GM12878 (cell line): ENCODE results near the gene FIBCD1. TPM values are rescaled to one million over a fixed set of nuclear protein-coding genes. Genes with fewer than 3 reads are reported as not detected.

Experiments
- ATAC-seq: fragments of 200-7000 bp; cut with Tn5 transposase; 3 replicates; pipeline ENCODE4 v1.9.1; 2020; ENCODE audit warnings: mild to moderate bottlenecking, moderate library complexity
- BruUV-seq: library from RNA; stranded (reverse); fragments of 400-500 nt; replicated peaks from 2 replicates; lab custom pipeline; 2021; lab: Mats Ljungman, UMichigan
- CTCF ChIA-PET: fragments of 300-600 bp; sonication (Branson Sonifier 250); formaldehyde crosslinking; extraction: SDS; loops from one replicate; lab custom pipeline; 2021; ENCODE audit warnings: inconsistent platforms; lab: Yijun Ruan, JAX
- POLR2A ChIA-PET: fragments of 350-600 bp; formaldehyde crosslinking; extraction: SDS; loops from one replicate; lab custom pipeline; 2021; ENCODE audit warnings: inconsistent platforms; lab: Charles Lee
- RAD21 ChIA-PET: fragments of 300-600 bp; sonication (Branson Sonifier 250); formaldehyde crosslinking; loops from one replicate; lab custom pipeline; 2023; ENCODE audit warnings: antibody characterized with exemption; ENCODE audit not compliant: unreplicated experiment; lab: Charles Lee
- SMC1A ChIA-PET: fragments of 300-600 bp; sonication (Branson Sonifier 250); formaldehyde crosslinking; loops from one replicate; lab custom pipeline; 2023; ENCODE audit not compliant: unreplicated experiment, uncharacterized antibody; lab: Charles Lee
- DNase-seq: peaks from one replicate; pipeline ENCODE4 v3.0.0-alpha.2; 2011; ENCODE audit warnings: low read depth, low spot score
- FAIRE-seq: peaks from 3 replicates; lab custom pipeline; 2011; peaks lifted over from hg19 to GRCh38; lab: Jason Lieb, UNC
- H2AFZ ChIP-seq: 2 replicates; pipeline ENCODE4 v1.6.0; 2011; ENCODE audit warnings: low read depth, low read length, control low read depth; ENCODE audit not compliant: control insufficient read depth
- H3K27ac ChIP-seq: 2 replicates; pipeline ENCODE4 v1.5.1; 2011; ENCODE audit warnings: control low read depth; ENCODE audit not compliant: control insufficient read depth, insufficient read depth
- H3K27me3 ChIP-seq, 2 experiments: replicated peaks in 1 of 2; 2 replicates each; pipeline versions ENCODE4 v1.6.0 to v1.6.1; 2011; ENCODE audit warnings: low read length in 1 of 2; ENCODE audit not compliant: control insufficient read depth in 2 of 2, insufficient read depth in 2 of 2
- H3K36me3 ChIP-seq, 2 experiments: 2 replicates each; pipeline ENCODE4 v1.5.1; 2011; ENCODE audit warnings: low read length in 1 of 2; ENCODE audit not compliant: control insufficient read depth in 2 of 2, insufficient read depth in 2 of 2
- H3K4me1 ChIP-seq: 2 replicates; pipeline ENCODE4 v1.6.1; 2011; ENCODE audit warnings: mild to moderate bottlenecking, low read length, moderate library complexity, mixed read lengths; ENCODE audit not compliant: control insufficient read depth, insufficient read depth
- H3K4me2 ChIP-seq: 2 replicates; pipeline ENCODE4 v1.6.0; 2011; ENCODE audit warnings: control low read depth; ENCODE audit not compliant: control insufficient read depth, insufficient read depth
- H3K4me3 ChIP-seq: fragments of 200-600 bp; sonication (generic); 2 replicates; pipeline ENCODE4 v1.5.1; 2016
- H3K79me2 ChIP-seq: 2 replicates; pipeline ENCODE4 v1.6.0; 2011; ENCODE audit warnings: low read length; ENCODE audit not compliant: control insufficient read depth, insufficient read depth
- H3K9ac ChIP-seq: 2 replicates; pipeline ENCODE4 v1.8.0; 2011; ENCODE audit warnings: low read length, control low read depth, mixed read lengths; ENCODE audit not compliant: control insufficient read depth, insufficient read depth
- H3K9me3 ChIP-seq: replicated peaks from 3 replicates; pipeline ENCODE4 v1.5.1; 2011; ENCODE audit warnings: mild to moderate bottlenecking, low read length; ENCODE audit not compliant: control insufficient read depth, insufficient read depth
- H4K20me1 ChIP-seq: 2 replicates; pipeline ENCODE4 v1.6.0; 2011; ENCODE audit not compliant: control insufficient read depth, insufficient read depth
- EGR1 ChIP-seq, 2 experiments: IDR thresholded peaks; 1 replicate in 1 of 2; 2 replicates in 1 of 2; pipeline ENCODE4 v1.6.1; 2011 to 2012; ENCODE audit warnings: low read depth in 2 of 2, low read length in 2 of 2, borderline replicate concordance in 1 of 2, mild to moderate bottlenecking in 1 of 2, moderate library complexity in 1 of 2
- FOXK2 ChIP-seq: fragments of 450-650 bp; IDR thresholded peaks from 2 replicates; pipeline ENCODE4 v1.6.1; 2017; ENCODE audit warnings: mild to moderate bottlenecking, moderate library complexity
- NFIC ChIP-seq: IDR thresholded peaks from 2 replicates; pipeline ENCODE4 v1.6.1; 2012; ENCODE audit warnings: low read depth, mild to moderate bottlenecking, inconsistent platforms, low read length, moderate library complexity
- RAD21 ChIP-seq: IDR thresholded peaks from 2 replicates; pipeline ENCODE4 v1.6.1; 2011; ENCODE audit warnings: mild to moderate bottlenecking, low read depth, low read length, moderate library complexity; ENCODE audit not compliant: insufficient read depth
- ZNF384 ChIP-seq: IDR thresholded peaks from 2 replicates; pipeline ENCODE4 v1.6.1; 2012; ENCODE audit warnings: low read depth, mild to moderate bottlenecking, low read length, improper control_type of control experiment, borderline replicate concordance
- WGBS: methylation state at CpG from one replicate; pipeline ENCODE4 v1.1.6; 2016; ENCODE audit warnings: low lambda C conversion rate; ENCODE audit not compliant: insufficient replicate concordance, insufficient coverage; ENCODE audit errors: missing lambda C conversion rate; 5-methylcytosine and 5-hydroxymethylcytosine counted together
- in situ Hi-C: fragments of 300-500 bp; cut with MboI; formaldehyde crosslinking; loops from 9 replicates; pipeline ENCODE4 v1.14.3; 2018; ENCODE audit warnings: mixed read lengths
- intact Hi-C: fragments of 100-400 bp; cut with micrococcal nuclease; formaldehyde crosslinking; loops from one replicate; pipeline ENCODE4 v1.14.2; 2022; ENCODE audit not compliant: unreplicated experiment
- polyA plus RNA-seq, 11 experiments: library from polyadenylated mRNA; depleted of rRNA in 4 of 11; unstranded in 6 of 11; stranded (reverse) in 5 of 11; fragments of >200 nt; fragmentation: Nextera tagmentation in 4 of 11; fragmentation: Illumina TruSeq in 1 of 11; extraction: Ambion mirVana in 4 of 11; extraction: Trizol in 1 of 11; gene quantifications; 1 replicate in 1 of 11; 2 replicates in 10 of 11; pipeline versions ENCODE4 v1.2.1 to v1.2.3, GENCODE V29; 2011 to 2016; ENCODE audit warnings: inconsistent platforms in 2 of 11, missing spikeins in 2 of 11, low read depth in 1 of 11
- total RNA-seq, 4 experiments: library from RNA; depleted of rRNA in 3 of 4; stranded (reverse); fragments of >200 nt in 3 of 4; fragmentation: Illumina TruSeq in 1 of 4; extraction: Trizol in 1 of 4; gene quantifications; 2 replicates each; pipeline versions ENCODE4 v1.2.1 to v1.2.3, GENCODE V29; 2013 to 2021
- TF ChIP-seq, protein P1 (sequence below), 3 experiments: IDR thresholded peaks in 2 of 3; conservative IDR thresholded peaks in 1 of 3; 2 replicates each; pipeline ENCODE4 v1.5.1; 2011; ENCODE audit warnings: low read depth in 3 of 3, low read length in 3 of 3, mild to moderate bottlenecking in 3 of 3, control low read depth in 2 of 3, moderate library complexity in 2 of 3, inconsistent platforms in 1 of 3, mixed read lengths in 1 of 3; ENCODE audit not compliant: control insufficient read depth in 2 of 3, insufficient read depth in 1 of 3; ENCODE audit errors: extremely low read depth in 1 of 3

FIBCD1 gene
- total and polyA plus RNA-seq, 10 of the 15 experiments (the other 5 are each of a cell fraction or from before 2014, with no cell fraction given), result 0.04 to 0.95 (median 0.25) TPM; not detected in 6

GRCh38 chr9:130930804-130931349 is 8.2 kb downstream of the FIBCD1 start (continued):
- TF ChIP-seq, protein P1, sequence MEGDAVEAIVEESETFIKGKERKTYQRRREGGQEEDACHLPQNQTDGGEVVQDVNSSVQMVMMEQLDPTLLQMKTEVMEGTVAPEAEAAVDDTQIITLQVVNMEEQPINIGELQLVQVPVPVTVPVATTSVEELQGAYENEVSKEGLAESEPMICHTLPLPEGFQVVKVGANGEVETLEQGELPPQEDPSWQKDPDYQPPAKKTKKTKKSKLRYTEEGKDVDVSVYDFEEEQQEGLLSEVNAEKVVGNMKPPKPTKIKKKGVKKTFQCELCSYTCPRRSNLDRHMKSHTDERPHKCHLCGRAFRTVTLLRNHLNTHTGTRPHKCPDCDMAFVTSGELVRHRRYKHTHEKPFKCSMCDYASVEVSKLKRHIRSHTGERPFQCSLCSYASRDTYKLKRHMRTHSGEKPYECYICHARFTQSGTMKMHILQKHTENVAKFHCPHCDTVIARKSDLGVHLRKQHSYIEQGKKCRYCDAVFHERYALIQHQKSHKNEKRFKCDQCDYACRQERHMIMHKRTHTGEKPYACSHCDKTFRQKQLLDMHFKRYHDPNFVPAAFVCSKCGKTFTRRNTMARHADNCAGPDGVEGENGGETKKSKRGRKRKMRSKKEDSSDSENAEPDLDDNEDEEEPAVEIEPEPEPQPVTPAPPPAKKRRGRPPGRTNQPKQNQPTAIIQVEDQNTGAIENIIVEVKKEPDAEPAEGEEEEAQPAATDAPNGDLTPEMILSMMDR (IDR thresholded peaks at IDR 0.05 in 2 of 3, conservative IDR thresholded peaks at IDR 0.05 in 1 of 3; ENCODE audit: control insufficient read depth in 2 of 3, extremely low read depth in 1 of 3, insufficient read depth in 1 of 3, low read depth in 3 of 3, low read length in 3 of 3), result no peak
- no peak for TF ChIP-seq FOXK2

- peaks cover 0 to 4% of the 10 kb centered on the region in 2 experiments; a peak in 1 of 4 replicates for H3K27me3 ChIP-seq
- CTCF ChIA-PET, result interaction anchor here (1.0 to 7.8 kb wide), 3 partner anchors 62 to 229 kb away, joined by 3 to 89 read pairs (median 3); no protein-coding TSS in a partner anchor
- no peak for DNase-seq
- no peak for FAIRE-seq
- SMC1A ChIA-PET, result interaction anchor here (3.3 kb wide), 1 partner anchor 60 kb away, joined by 20 read pairs; no protein-coding TSS in a partner anchor
- H4K20me1 ChIP-seq, result peaks cover 8% of the 10 kb centered on the region
- peaks cover 48% of the 10 kb centered on the region for H3K4me1 ChIP-seq
- no peak overlapping the region for H3K9ac ChIP-seq
- POLR2A ChIA-PET, result no interaction called here
- H3K4me3 ChIP-seq, result no peak overlapping the region
- RAD21 ChIA-PET, result no interaction called here
- no peak for ATAC-seq
- no peak overlapping the region for H2AFZ ChIP-seq
- no peak for TF ChIP-seq NFIC
- no peak for TF ChIP-seq EGR1 (IDR thresholded peaks at IDR 0.05; ENCODE audit: borderline replicate concordance in 1 of 2, low read depth in 2 of 2, low read length in 2 of 2)
- no peak for TF ChIP-seq ZNF384
- TF ChIP-seq RAD21, result no peak
- no TSS peak for BruUV-seq
- H3K79me2 ChIP-seq, result no peaks in the 10 kb centered on the region
- intact Hi-C loops (loop anchor here (10.0 kb wide), 1 partner anchor 115 kb away; no protein-coding TSS in a partner anchor), in situ Hi-C loops (no loop called here)
- H3K36me3 ChIP-seq, result no peaks in the 10 kb centered on the region
- H3K4me2 ChIP-seq, result peak overlapping the region; percentile 8; the same call in 1 of the 2 replicates
- H3K27ac ChIP-seq, result no peak overlapping the region
- H3K9me3 ChIP-seq, result no peaks in the 10 kb centered on the region
- 61% methylated on average over 13 of the region's 23 CpGs for WGBS
These were observed 8.8 kb downstream of the FIBCD1 start for GRCh38 chr9:130930132-130930803.
